Lower leg skin (tissue), 4 donors: Measurements from ENCODE around the gene FUCA1. TPM values are rescaled to one million over a fixed set of nuclear protein-coding genes. Genes with fewer than 3 reads are reported as not detected.

ENCODE experiments used
- DNase-seq, 2 donors: peaks; one replicate each; pipeline ENCODE4 v3.0.0-alpha.2; 2019; ENCODE audit warnings: low spot score in 2 of 2
- H3K4me3 ChIP-seq: fragments of 200-600 bp; sonication (generic); 2 replicates; pipeline ENCODE4 v1.5.1; 2017; ENCODE audit warnings: mild to moderate bottlenecking, low read depth; ENCODE audit not compliant: poor library complexity, severe bottlenecking
- CTCF ChIP-seq, 3 donors: fragments of 450-650 bp; IDR thresholded peaks; one replicate each; pipeline ENCODE4 v1.5.1; 2016; ENCODE audit warnings: antibody characterized with exemption in 3 of 3, mild to moderate bottlenecking in 3 of 3, moderate library complexity in 2 of 3
- POLR2A ChIP-seq, 2 donors: fragments of 450-650 bp; IDR thresholded peaks; one replicate each; pipeline ENCODE4 v1.6.1; 2016 to 2017; ENCODE audit warnings: antibody characterized with exemption in 2 of 2, mild to moderate bottlenecking in 1 of 2, moderate library complexity in 1 of 2
- WGBS, 2 donors: methylation state at CpG; one replicate each; pipeline ENCODE4 v1.1.5; 2018; 5-methylcytosine and 5-hydroxymethylcytosine counted together
- intact Hi-C: fragments of 100-400 bp; cut with DNase I; formaldehyde crosslinking; loops from one replicate; pipeline ENCODE4 v1.15.0; 2023; ENCODE audit warnings: low total_unique reads
- total RNA-seq, 4 donors: library from RNA; depleted of rRNA; stranded (reverse); fragments of >200 nt; gene quantifications; one replicate each; pipeline ENCODE4 v1.1.0, GENCODE V29; 2016

FUCA1 gene
- total RNA-seq, 4 donors from 2014 or later, result 11.6 to 23.5 (median 18.7) TPM

- 91 to 94% methylated on average over 3 of the region's 3 CpGs for WGBS, 2 donors
- intact Hi-C loops, result no loop called here
- no peak for DNase-seq
- TF ChIP-seq POLR2A (IDR thresholded peaks at IDR 0.05) (no peak), CTCF (IDR thresholded peaks at IDR 0.05) (no peak)
- no peak overlapping the region for H3K4me3 ChIP-seq
Measured at GRCh38 chr1:23817633-23818032, 50.5 kb downstream of the FUCA1 start.

DNA sequence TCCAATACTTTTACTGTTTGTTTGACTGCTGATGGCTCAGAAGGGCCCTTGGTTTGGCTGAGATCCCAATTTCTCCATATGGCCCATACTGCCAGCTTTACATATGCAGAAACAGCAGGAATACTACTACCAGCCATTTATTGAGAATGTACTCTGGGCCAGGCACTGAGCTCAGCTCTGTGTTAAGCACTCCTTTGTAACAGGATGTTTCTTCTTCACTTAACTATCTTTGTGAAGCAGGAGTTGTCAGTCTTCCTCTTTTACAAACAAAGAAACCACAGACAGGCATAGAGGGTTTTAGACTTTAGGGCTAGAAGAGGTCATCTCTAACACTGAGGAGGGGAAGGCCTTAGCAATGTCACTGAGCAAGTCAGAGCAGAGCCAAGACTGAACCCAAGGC is 51.2 kb downstream of the FUCA1 start:
- DNase-seq, result no peak
- no peak for TF ChIP-seq CTCF (IDR thresholded peaks at IDR 0.05)
- no peak for TF ChIP-seq POLR2A (IDR thresholded peaks at IDR 0.05)
- H3K4me3 ChIP-seq, result no peak overlapping the region
- intact Hi-C loops, result no loop called here

DNA sequence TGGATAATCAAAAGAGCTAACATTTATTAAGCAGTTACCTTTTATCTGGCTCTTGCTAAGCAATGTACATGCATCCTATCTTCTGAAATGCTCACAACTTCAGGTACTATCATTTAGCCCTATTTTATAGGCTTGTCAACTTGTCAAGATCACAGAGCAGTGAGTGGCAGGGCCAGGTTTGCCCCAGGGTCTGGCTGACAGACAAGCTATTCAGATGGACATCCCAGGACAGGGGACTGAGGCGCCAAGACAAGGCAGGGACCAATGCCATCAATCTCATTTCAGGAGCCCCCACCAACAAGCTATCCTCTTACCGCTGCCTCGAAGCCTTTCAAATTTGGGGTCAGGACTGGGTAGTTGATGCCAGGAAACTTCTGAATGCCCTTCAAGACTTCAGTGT is 51.7 kb downstream of the FUCA1 start:
- 87 to 95% methylated on average over 3 of the region's 3 CpGs for WGBS, 2 donors
- DNase-seq, result no peak
- intact Hi-C loops, result no loop called here
- no peak overlapping the region for H3K4me3 ChIP-seq
- no peak for TF ChIP-seq POLR2A (IDR thresholded peaks at IDR 0.05)

- TF ChIP-seq POLR2A (IDR thresholded peaks at IDR 0.05) (no peak), CTCF (IDR thresholded peaks at IDR 0.05) (no peak)
- DNase-seq, result no peak
- WGBS, 2 donors, result 93 to 98% methylated on average over 4 of the region's 4 CpGs
- H3K4me3 ChIP-seq, result no peak overlapping the region
- intact Hi-C loops, result no loop called here
Measured at GRCh38 chr1:23814016-23814415, 54.1 kb downstream of the FUCA1 start.

- 63 to 73% methylated on average over 3 of the region's 3 CpGs for WGBS, 2 donors
- no peak overlapping the region for H3K4me3 ChIP-seq
Measured at GRCh38 chr1:23810818-23811540, 57.1 kb downstream of the FUCA1 start.

GRCh38 chr1:23809751-23810171 is 58.3 kb downstream of the FUCA1 start:
- 34 to 41% methylated on average over 6 of the region's 6 CpGs for WGBS, 2 donors
- TF ChIP-seq CTCF (IDR thresholded peaks at IDR 0.05), result no peak
- TF ChIP-seq POLR2A (IDR thresholded peaks at IDR 0.05), result no peak
- DNase-seq, result no peak
- intact Hi-C loops, result no loop called here
- no peak overlapping the region for H3K4me3 ChIP-seq

More at GRCh38 chr1:23810818-23811540, 57.1 kb downstream of the FUCA1 start:
- intact Hi-C loops, result no loop called here
- no peak for TF ChIP-seq CTCF (IDR thresholded peaks at IDR 0.05)
- TF ChIP-seq POLR2A (IDR thresholded peaks at IDR 0.05), result no peak
- no peak for DNase-seq
